Keratinocyte (primary cell): ENCODE measurements around the gene SLC13A3. TPM values are rescaled to one million over a fixed set of nuclear protein-coding genes. Genes with fewer than 3 reads are reported as not detected.

Source experiments
- DNase-seq: peaks from one replicate; pipeline ENCODE4 v3.0.0-alpha.2; 2011; ENCODE audit warnings: low read depth, missing footprints, low spot score
- FAIRE-seq: peaks from 2 replicates; lab custom pipeline; 2011; peaks lifted over from hg19 to GRCh38; lab: Jason Lieb, UNC
- H2AFZ ChIP-seq: 2 replicates; pipeline ENCODE4 v1.6.0; 2012; ENCODE audit warnings: low read length, control low read depth, inconsistent platforms; ENCODE audit not compliant: control insufficient read depth
- H3K27ac ChIP-seq: 2 replicates; pipeline ENCODE4 v1.5.1; 2011; ENCODE audit warnings: low read length; ENCODE audit not compliant: control insufficient read depth, insufficient read depth
- H3K27me3 ChIP-seq: 3 replicates; pipeline ENCODE4 v1.6.0; 2011; ENCODE audit warnings: low read length; ENCODE audit not compliant: control insufficient read depth, insufficient read depth; ENCODE audit errors: extremely low read depth
- H3K36me3 ChIP-seq, 2 experiments: 2 replicates in 1 of 2; 3 replicates in 1 of 2; pipeline ENCODE4 v1.5.1; 2011; ENCODE audit warnings: low read length in 2 of 2, mild to moderate bottlenecking in 1 of 2; ENCODE audit not compliant: control insufficient read depth in 2 of 2, insufficient read depth in 2 of 2; ENCODE audit errors: extremely low read depth in 1 of 2
- H3K4me1 ChIP-seq: 3 replicates; pipeline ENCODE4 v1.5.1; 2011; ENCODE audit warnings: low read length; ENCODE audit not compliant: control insufficient read depth, insufficient read depth; ENCODE audit errors: extremely low read depth
- H3K4me2 ChIP-seq: 3 replicates; pipeline ENCODE4 v1.6.0; 2011; ENCODE audit warnings: low read depth, low read length; ENCODE audit not compliant: control insufficient read depth, insufficient read depth; ENCODE audit errors: extremely low read depth
- H3K4me3 ChIP-seq, 3 experiments: fragments of 200-600 bp in 1 of 3; sonication (generic) in 1 of 3; 2 replicates in 2 of 3; 3 replicates in 1 of 3; pipeline ENCODE4 v1.5.1; 2011 to 2016; ENCODE audit warnings: low read length in 3 of 3, mild to moderate bottlenecking in 3 of 3, control low read depth in 2 of 3, inconsistent platforms in 1 of 3, low read depth in 1 of 3, mixed read lengths in 1 of 3, mixed run types in 1 of 3, moderate library complexity in 1 of 3; ENCODE audit not compliant: control insufficient read depth in 2 of 3, insufficient read depth in 2 of 3; ENCODE audit errors: extremely low read depth in 1 of 3
- H3K79me2 ChIP-seq: 2 replicates; pipeline ENCODE4 v1.6.0; 2012; ENCODE audit warnings: low read length; ENCODE audit not compliant: control insufficient read depth, insufficient read depth
- H3K9ac ChIP-seq: 3 replicates; pipeline ENCODE4 v1.6.0; 2011; ENCODE audit warnings: low read length; ENCODE audit not compliant: control insufficient read depth, insufficient read depth; ENCODE audit errors: extremely low read depth
- H3K9me1 ChIP-seq: 3 replicates; pipeline ENCODE4 v1.6.0; 2011; ENCODE audit warnings: low read length; ENCODE audit not compliant: control insufficient read depth, insufficient read depth; ENCODE audit errors: extremely low read depth
- H3K9me3 ChIP-seq: 2 replicates; pipeline ENCODE4 v1.5.1; 2012; ENCODE audit warnings: low read depth, low read length; ENCODE audit not compliant: control insufficient read depth
- H4K20me1 ChIP-seq: 3 replicates; pipeline ENCODE4 v1.6.0; 2011; ENCODE audit warnings: low read length; ENCODE audit not compliant: control insufficient read depth, insufficient read depth; ENCODE audit errors: extremely low read depth
- EZH2 ChIP-seq: IDR thresholded peaks from one replicate; pipeline ENCODE4 v1.6.1; 2012; ENCODE audit warnings: inconsistent platforms, mild to moderate bottlenecking, low read length, moderate library complexity
- dilution Hi-C: fragments of 300-500 bp; cut with MboI; formaldehyde crosslinking; loops from one replicate; pipeline ENCODE4 v1.7.0; 2020; ENCODE audit warnings: low sequenced_read_pairs; ENCODE audit not compliant: extremely low pct_ligation_motif_present
- polyA plus RNA-seq, 5 experiments: library from polyadenylated mRNA; depleted of rRNA in 3 of 5; stranded (reverse) in 3 of 5; stranded (forward) in 1 of 5; unstranded in 1 of 5; fragments of >200 nt; gene quantifications; 1 replicate in 1 of 5; 2 replicates in 3 of 5; 3 replicates in 1 of 5; pipeline versions ENCODE4 v1.2.1 to v1.2.3, GENCODE V29; 2011 to 2012; ENCODE audit warnings: missing spikeins in 2 of 5, low read depth in 1 of 5, low replicate concordance in 1 of 5
- TF ChIP-seq, protein P1 (sequence below), 3 experiments: IDR thresholded peaks in 1 of 3; conservative IDR thresholded peaks in 1 of 3; optimal IDR thresholded peaks in 1 of 3; 2 replicates in 2 of 3; 3 replicates in 1 of 3; pipeline versions ENCODE3 to v1.5.1; 2011; ENCODE audit warnings: low read length in 3 of 3, mild to moderate bottlenecking in 3 of 3, moderate library complexity in 2 of 3, control low read depth in 1 of 3, inconsistent platforms in 1 of 3; ENCODE audit not compliant: insufficient read depth in 2 of 3; ENCODE audit errors: extremely low read depth in 1 of 3

SLC13A3 gene
- polyA plus RNA-seq, 1 donor (not counting 4 experiments of a cell fraction or from before 2014, with no cell fraction given), result 4.5 TPM

DNA sequence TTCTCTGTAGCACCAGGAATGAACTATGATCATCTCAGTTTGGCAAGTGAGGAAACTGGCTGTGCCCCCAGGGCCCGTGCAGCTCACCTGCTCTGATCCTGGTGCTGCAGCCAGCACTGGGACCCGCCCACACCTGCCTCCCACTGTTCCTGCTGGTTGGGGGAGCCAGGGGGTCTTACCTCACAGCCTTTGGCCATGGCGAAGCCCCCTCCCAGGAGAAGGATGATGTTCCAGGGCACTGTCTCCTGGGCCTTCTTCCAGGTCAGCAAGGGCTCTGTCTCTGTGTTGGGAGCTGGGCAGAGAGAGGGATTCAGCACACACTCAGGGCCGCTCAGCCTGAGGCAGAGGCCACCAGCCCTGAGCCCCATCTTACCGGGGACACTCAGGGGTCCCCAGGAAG lies 75.9 kb downstream of the SLC13A3 start:
- no peak overlapping the region for H3K4me3 ChIP-seq
- H3K27me3 ChIP-seq, result no peaks in the 10 kb centered on the region
- H2AFZ ChIP-seq, result no peak overlapping the region
- no peak for DNase-seq
- H3K9me1 ChIP-seq, result no peaks in the 10 kb centered on the region
- no peak for FAIRE-seq
- H3K9ac ChIP-seq, result no peak overlapping the region
- H3K9me3 ChIP-seq, result no peaks in the 10 kb centered on the region
- no peaks in the 10 kb centered on the region for H3K79me2 ChIP-seq
- dilution Hi-C loops, result no loop called here
- no peaks in the 10 kb centered on the region for H3K4me1 ChIP-seq
- TF ChIP-seq, protein P1, sequence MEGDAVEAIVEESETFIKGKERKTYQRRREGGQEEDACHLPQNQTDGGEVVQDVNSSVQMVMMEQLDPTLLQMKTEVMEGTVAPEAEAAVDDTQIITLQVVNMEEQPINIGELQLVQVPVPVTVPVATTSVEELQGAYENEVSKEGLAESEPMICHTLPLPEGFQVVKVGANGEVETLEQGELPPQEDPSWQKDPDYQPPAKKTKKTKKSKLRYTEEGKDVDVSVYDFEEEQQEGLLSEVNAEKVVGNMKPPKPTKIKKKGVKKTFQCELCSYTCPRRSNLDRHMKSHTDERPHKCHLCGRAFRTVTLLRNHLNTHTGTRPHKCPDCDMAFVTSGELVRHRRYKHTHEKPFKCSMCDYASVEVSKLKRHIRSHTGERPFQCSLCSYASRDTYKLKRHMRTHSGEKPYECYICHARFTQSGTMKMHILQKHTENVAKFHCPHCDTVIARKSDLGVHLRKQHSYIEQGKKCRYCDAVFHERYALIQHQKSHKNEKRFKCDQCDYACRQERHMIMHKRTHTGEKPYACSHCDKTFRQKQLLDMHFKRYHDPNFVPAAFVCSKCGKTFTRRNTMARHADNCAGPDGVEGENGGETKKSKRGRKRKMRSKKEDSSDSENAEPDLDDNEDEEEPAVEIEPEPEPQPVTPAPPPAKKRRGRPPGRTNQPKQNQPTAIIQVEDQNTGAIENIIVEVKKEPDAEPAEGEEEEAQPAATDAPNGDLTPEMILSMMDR (optimal IDR thresholded peaks at IDR 0.05 in 1 of 3, IDR thresholded peaks at IDR 0.05 in 1 of 3, conservative IDR thresholded peaks at IDR 0.05 in 1 of 3; ENCODE audit: extremely low read depth in 1 of 3, insufficient read depth in 2 of 3, low read length in 3 of 3), result no peak
- no peak for TF ChIP-seq EZH2
- no peaks in the 10 kb centered on the region for H4K20me1 ChIP-seq
- no peak overlapping the region for H3K27ac ChIP-seq
- H3K4me2 ChIP-seq, result no peak overlapping the region
- H3K36me3 ChIP-seq, result no peaks in the 10 kb centered on the region

DNA sequence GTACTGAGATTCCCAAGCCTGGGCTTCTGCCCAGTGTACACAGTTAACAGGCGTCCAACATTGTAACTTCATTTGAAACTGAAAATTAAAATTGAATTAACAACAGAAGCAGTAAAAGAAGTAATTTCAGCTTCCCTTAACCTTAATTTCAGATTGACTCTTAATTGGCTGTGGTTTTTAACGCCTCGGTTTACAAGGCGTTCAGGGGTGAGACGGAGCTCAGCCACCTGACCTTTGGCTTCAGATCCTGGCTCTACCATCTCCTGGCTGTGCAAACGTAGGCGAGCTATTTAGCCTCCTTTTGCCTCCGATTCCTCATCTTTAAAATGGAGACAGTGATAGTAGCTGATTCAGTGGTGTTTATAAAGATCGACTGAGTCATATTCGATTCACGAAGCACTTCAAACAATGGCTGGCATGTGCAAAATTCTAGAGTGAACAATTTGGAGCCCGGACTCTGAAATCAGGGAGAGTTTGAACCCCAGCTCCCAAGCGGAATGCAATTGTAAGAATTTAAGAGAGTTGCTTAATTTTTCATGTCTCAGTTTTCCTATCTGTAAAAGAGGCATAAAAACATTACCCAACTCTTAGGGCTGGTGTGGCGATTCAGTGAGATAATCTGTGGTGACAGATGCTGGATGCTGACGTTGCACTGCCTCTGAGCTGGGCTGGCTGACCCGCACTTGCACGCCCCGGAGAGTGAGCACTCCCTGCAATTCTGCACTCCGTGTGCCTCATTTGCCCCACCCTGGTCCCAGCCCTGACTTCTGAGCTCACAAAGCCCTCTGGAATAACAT lies 77.3 kb downstream of the SLC13A3 start:
- H3K9me3 ChIP-seq, result no peaks in the 10 kb centered on the region
- FAIRE-seq (no peak), DNase-seq (no peak)
- no peaks in the 10 kb centered on the region for H3K79me2 ChIP-seq
- no peaks in the 10 kb centered on the region for H3K27me3 ChIP-seq
- H2AFZ ChIP-seq, result no peak overlapping the region
- H3K9ac ChIP-seq, result no peak overlapping the region
- no peaks in the 10 kb centered on the region for H3K4me1 ChIP-seq
- no peaks in the 10 kb centered on the region for H3K9me1 ChIP-seq
- TF ChIP-seq, protein P1 (optimal IDR thresholded peaks at IDR 0.05 in 1 of 3, IDR thresholded peaks at IDR 0.05 in 1 of 3, conservative IDR thresholded peaks at IDR 0.05 in 1 of 3; ENCODE audit: extremely low read depth in 1 of 3, insufficient read depth in 2 of 3, low read length in 3 of 3), result no peak
- no peak for TF ChIP-seq EZH2
- H3K27ac ChIP-seq, result no peak overlapping the region
- dilution Hi-C loops, result no loop called here
- no peak overlapping the region for H3K4me2 ChIP-seq
- H3K36me3 ChIP-seq, result no peaks in the 10 kb centered on the region
- H4K20me1 ChIP-seq, result no peaks in the 10 kb centered on the region
- no peak overlapping the region for H3K4me3 ChIP-seq
